Measurements from ENCODE around the gene ANO8. TPM values are rescaled to one million over a fixed set of nuclear protein-coding genes. Genes with fewer than 3 reads are reported as not detected.
"Not testable (repeated sequence)": the region's sequence is repeated elsewhere in the genome, so short reads cannot be mapped to it uniquely, and the experiment has no call there.

Gene ANO8, protein sequence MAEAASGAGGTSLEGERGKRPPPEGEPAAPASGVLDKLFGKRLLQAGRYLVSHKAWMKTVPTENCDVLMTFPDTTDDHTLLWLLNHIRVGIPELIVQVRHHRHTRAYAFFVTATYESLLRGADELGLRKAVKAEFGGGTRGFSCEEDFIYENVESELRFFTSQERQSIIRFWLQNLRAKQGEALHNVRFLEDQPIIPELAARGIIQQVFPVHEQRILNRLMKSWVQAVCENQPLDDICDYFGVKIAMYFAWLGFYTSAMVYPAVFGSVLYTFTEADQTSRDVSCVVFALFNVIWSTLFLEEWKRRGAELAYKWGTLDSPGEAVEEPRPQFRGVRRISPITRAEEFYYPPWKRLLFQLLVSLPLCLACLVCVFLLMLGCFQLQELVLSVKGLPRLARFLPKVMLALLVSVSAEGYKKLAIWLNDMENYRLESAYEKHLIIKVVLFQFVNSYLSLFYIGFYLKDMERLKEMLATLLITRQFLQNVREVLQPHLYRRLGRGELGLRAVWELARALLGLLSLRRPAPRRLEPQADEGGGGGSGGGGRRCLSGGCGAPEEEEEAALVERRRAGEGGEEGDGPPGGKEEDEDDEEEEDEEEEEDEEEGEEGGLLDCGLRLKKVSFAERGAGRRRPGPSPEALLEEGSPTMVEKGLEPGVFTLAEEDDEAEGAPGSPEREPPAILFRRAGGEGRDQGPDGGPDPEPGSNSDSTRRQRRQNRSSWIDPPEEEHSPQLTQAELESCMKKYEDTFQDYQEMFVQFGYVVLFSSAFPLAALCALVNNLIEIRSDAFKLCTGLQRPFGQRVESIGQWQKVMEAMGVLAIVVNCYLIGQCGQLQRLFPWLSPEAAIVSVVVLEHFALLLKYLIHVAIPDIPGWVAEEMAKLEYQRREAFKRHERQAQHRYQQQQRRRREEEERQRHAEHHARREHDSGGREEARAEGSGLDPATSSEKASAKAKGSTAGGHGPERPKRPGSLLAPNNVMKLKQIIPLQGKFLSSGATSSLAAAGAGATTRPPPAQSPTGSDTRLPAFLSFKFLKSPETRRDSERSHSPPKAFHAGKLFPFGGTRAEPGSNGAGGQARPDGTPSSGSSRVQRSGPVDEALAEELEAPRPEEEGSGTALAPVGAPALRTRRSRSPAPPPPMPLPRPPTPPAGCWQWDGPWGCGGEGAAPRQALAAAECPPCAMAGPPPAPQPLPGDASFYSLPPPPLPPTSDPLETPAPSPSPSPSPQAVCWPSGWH
- total RNA-seq = 10 to 100 TPM; 19.5 to 23.1 TPM

- POLR2A ChIA-PET = interaction anchor here (0.6 to 4.3 kb wide), 11 partner anchors 24 to 85 kb away, joined by 3 to 45 read pairs (median 4); partner anchors contain the start of genes BST2, CCDC194, DDA1 and MRPL34
- Mint-ChIP-seq H3K4me1 (peaks cover 24% of the 10 kb centered on the region), H3K27me3 (peaks cover 5% of the 10 kb centered on the region), H3K9me3 (no peaks in the 10 kb centered on the region), H3K36me3 (peaks cover 7% of the 10 kb centered on the region), H3K4me3 (peak within 1 kb of the TSS; percentile 91), H3K27ac (peak within 1 kb of the TSS; percentile 86)
- DNase-seq (peak; percentile 95), ATAC-seq (ENCODE audit: low read depth) (peak; percentile 61)
These were observed at the start of gene ANO8 for GRCh38 chr19:17334414-17335409. TSS of gene ANO8 (minus strand) at chr19:17334855. CDS start at chr19:17334670, 185 bp downstream.

GRCh38 chr19:17380426-17381138, 45.9 kb upstream of the ANO8 start:
- DNase-seq (no peak), ATAC-seq (ENCODE audit: low read depth) (no peak)
- peaks cover 14% of the 10 kb centered on the region for H3K27me3 Mint-ChIP-seq
- no peak overlapping the region for H3K4me3 Mint-ChIP-seq
- no peak overlapping the region for H3K27ac Mint-ChIP-seq
- H3K36me3 Mint-ChIP-seq = peaks cover 2% of the 10 kb centered on the region
- H3K4me1 Mint-ChIP-seq = peaks cover 7% of the 10 kb centered on the region
- peaks cover 3% of the 10 kb centered on the region for H3K9me3 Mint-ChIP-seq
- POLR2A ChIA-PET = no interaction called here

- DNase-seq (no peak), ATAC-seq (ENCODE audit: low read depth) (no peak)
- H3K27ac Mint-ChIP-seq = no peak overlapping the region
- H3K4me1 Mint-ChIP-seq = peaks cover 7% of the 10 kb centered on the region
- peaks cover 3% of the 10 kb centered on the region for H3K9me3 Mint-ChIP-seq
- peaks cover 14% of the 10 kb centered on the region for H3K27me3 Mint-ChIP-seq
- H3K4me3 Mint-ChIP-seq = no peak overlapping the region
- H3K36me3 Mint-ChIP-seq = peaks cover 2% of the 10 kb centered on the region
- POLR2A ChIA-PET = interaction anchor here (0.6 kb wide), 1 partner anchor 13 kb away, joined by 4 read pairs; no protein-coding TSS in a partner anchor
These were observed 44.6 kb upstream of the ANO8 start for GRCh38 chr19:17379221-17379631.

GRCh38 chr19:17378271-17378670, 43.6 kb upstream of the ANO8 start:
- H3K4me1 Mint-ChIP-seq = peaks cover 7% of the 10 kb centered on the region
- no peak for ATAC-seq (ENCODE audit: low read depth)
- H3K36me3 Mint-ChIP-seq = peaks cover 2% of the 10 kb centered on the region
- peaks cover 3% of the 10 kb centered on the region for H3K9me3 Mint-ChIP-seq
- POLR2A ChIA-PET = no interaction called here
- no peak overlapping the region for H3K4me3 Mint-ChIP-seq
- no peak for DNase-seq
- H3K27ac Mint-ChIP-seq = no peak overlapping the region
- H3K27me3 Mint-ChIP-seq = peaks cover 14% of the 10 kb centered on the region

- ATAC-seq (ENCODE audit: low read depth) = no peak
- Mint-ChIP-seq H3K27ac (no peak within 1 kb of the TSS), H3K9me3 (peaks cover 3% of the 10 kb centered on the region), H3K4me1 (peaks cover 4% of the 10 kb centered on the region), H3K36me3 (peaks cover 2% of the 10 kb centered on the region), H3K4me3 (no peak within 1 kb of the TSS), H3K27me3 (peaks cover 14% of the 10 kb centered on the region)
- DNase-seq = no peak
- POLR2A ChIA-PET = no interaction called here
These were observed 42.4 kb upstream of the ANO8 start, which contains the start of gene PLVAP for GRCh38 chr19:17376935-17377600. TSS of gene PLVAP (minus strand) at chr19:17377342. CDS start at chr19:17377288, 54 bp downstream.

- ATAC-seq (ENCODE audit: low read depth) (no peak), DNase-seq (no peak)
- no peaks in the 10 kb centered on the region for H3K36me3 Mint-ChIP-seq
- H3K27ac Mint-ChIP-seq = no peak overlapping the region
- no peaks in the 10 kb centered on the region for H3K9me3 Mint-ChIP-seq
- peaks cover 8% of the 10 kb centered on the region for H3K27me3 Mint-ChIP-seq
- H3K4me1 Mint-ChIP-seq = peaks cover 4% of the 10 kb centered on the region
- POLR2A ChIA-PET = no interaction called here
- H3K4me3 Mint-ChIP-seq = no peak overlapping the region
These were observed 35.5 kb upstream of the ANO8 start for GRCh38 chr19:17370026-17370587.

GRCh38 chr19:17365361-17365760, 30.7 kb upstream of the ANO8 start:
- Mint-ChIP-seq H3K4me1 (peaks cover 3% of the 10 kb centered on the region), H3K4me3 (no peak overlapping the region), H3K36me3 (no peaks in the 10 kb centered on the region), H3K27ac (no peak overlapping the region), H3K9me3 (no peaks in the 10 kb centered on the region), H3K27me3 (peaks cover 14% of the 10 kb centered on the region)
- POLR2A ChIA-PET = interaction anchor here (0.7 kb wide), 1 partner anchor 1902 kb away, joined by 3 read pairs; no protein-coding TSS in a partner anchor
- DNase-seq (no peak), ATAC-seq (ENCODE audit: low read depth) (no peak)

- H3K9me3 Mint-ChIP-seq; DNase-seq; H3K4me3 Mint-ChIP-seq; H3K4me1 Mint-ChIP-seq; H3K27ac Mint-ChIP-seq; ATAC-seq (ENCODE audit: low read depth); H3K36me3 Mint-ChIP-seq; POLR2A ChIA-PET: not testable (repeated sequence)
- H3K27me3 Mint-ChIP-seq = peaks cover 12% of the 10 kb centered on the region
These were observed 29.4 kb upstream of the ANO8 start for GRCh38 chr19:17363852-17364605.

DNA sequence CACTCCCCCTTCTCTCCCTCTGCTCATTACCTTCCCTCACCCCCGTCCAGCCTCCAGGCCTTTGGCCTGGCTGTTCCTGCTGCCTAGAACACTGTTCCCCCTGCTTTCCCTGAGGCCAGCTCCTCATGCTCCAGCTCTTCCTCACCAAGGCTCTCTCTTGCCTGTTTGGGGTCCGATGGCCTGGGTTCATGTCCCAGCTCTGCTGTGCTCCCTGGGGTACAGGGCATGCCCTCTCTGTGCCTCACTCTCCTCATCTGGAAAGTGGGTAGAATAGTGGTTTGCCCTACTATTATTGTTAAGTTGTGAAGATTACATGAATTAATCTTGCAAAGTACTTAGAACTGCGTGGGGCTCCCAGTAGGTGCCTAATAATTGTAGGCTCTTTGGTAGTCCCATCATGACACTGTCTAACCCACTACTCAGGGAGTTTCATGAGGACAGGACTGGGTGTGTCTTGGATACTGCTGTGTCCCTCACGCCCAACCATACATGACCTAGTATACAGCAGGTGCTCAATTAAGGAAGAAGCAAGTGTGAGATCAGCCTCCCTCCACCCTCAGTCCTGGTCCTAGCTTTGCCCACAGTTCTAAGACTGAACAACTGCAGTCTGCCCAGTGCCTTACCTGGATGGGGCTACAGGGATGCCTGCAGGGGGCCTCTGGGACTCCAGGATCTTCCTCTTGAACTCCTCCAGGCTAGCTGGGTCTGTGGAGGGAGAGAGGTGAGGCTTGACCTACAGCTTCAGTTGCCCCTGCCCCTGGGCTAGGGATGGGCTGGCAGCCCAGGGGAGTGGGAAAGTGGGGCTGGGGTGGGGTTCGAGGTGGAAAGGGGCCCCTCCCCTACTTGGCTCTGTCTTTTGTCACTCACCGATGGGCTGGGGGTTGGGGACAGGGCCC, 25.5 kb upstream of the ANO8 start:
- H3K27ac Mint-ChIP-seq = no peak overlapping the region
- POLR2A ChIA-PET = no interaction called here
- H3K27me3 Mint-ChIP-seq = peaks cover 10% of the 10 kb centered on the region
- DNase-seq = no peak
- H3K36me3 Mint-ChIP-seq = no peaks in the 10 kb centered on the region
- ATAC-seq (ENCODE audit: low read depth) = no peak
- no peaks in the 10 kb centered on the region for H3K9me3 Mint-ChIP-seq
- H3K4me1 Mint-ChIP-seq = no peaks in the 10 kb centered on the region
- H3K4me3 Mint-ChIP-seq = no peak overlapping the region

- Mint-ChIP-seq H3K36me3 (no peaks in the 10 kb centered on the region), H3K27ac (no peak overlapping the region), H3K27me3 (peaks cover 8% of the 10 kb centered on the region), H3K4me1 (no peaks in the 10 kb centered on the region), H3K9me3 (no peaks in the 10 kb centered on the region), H3K4me3 (no peak overlapping the region)
- POLR2A ChIA-PET = no interaction called here
- no peak for ATAC-seq (ENCODE audit: low read depth)
- no peak for DNase-seq
These were observed 23.7 kb upstream of the ANO8 start for GRCh38 chr19:17358395-17358794.

Data from activated naive CD8-positive, alpha-beta T cell treated with anti-CD3 and anti-CD28 coated beads, Interleukin-2, amount 10 ng/mL, durations not matched to agents 7 days and 5 days (primary cell).